CD4-positive, alpha-beta T cell treated with Interleukin-2 at 100 ng/mL for 4 hours (primary cell): Measurements from ENCODE around the gene ELF1.
A peak's percentile ranks its signal among the peaks of the same experiment; 100 is the strongest.
"Not testable (repeated sequence)": the region's sequence is repeated elsewhere in the genome, so short reads cannot be mapped to it uniquely, and the experiment has no call there.

Experiments
- DNase-seq: peaks from one replicate; pipeline ENCODE4 v3.0.0-alpha.2; 2020; ENCODE audit warnings: low spot score

The ELF1 gene

DNA sequence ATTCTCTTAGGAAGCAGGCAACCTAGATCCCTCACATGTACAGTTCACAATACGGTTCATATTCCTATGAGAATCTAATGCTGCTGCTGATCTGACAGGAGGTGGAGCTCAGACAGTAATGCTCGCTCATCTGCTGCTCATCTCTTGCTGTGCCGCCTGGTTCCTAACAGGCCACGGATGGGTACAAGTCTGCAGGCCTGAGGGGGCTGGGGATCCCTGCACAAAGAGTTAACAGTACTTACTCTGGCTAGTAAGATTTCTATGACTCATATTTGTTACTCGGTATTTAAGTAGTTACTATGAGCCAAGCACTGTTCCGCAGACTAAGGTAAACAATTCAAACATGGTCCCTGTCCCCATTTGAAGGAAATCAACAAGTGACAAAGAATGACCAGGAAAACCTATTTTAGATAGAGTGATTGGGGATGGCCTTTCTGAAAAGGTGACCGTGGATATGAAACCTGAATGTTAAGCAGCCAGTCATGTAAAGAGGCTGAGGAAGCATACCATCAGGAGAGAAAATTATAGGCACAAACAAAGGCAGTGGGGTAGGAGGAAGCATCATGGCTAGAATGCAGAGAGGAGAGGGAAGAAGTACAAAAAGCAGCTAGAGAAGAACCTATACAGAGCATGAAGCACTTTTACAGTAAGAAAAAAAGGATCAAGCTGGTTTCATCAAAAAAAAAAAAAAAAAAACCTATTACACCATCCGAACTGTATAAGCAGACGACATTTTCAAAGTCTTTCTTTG is 21.6 kb upstream of the ELF1 start:
- no peak for DNase-seq

DNA sequence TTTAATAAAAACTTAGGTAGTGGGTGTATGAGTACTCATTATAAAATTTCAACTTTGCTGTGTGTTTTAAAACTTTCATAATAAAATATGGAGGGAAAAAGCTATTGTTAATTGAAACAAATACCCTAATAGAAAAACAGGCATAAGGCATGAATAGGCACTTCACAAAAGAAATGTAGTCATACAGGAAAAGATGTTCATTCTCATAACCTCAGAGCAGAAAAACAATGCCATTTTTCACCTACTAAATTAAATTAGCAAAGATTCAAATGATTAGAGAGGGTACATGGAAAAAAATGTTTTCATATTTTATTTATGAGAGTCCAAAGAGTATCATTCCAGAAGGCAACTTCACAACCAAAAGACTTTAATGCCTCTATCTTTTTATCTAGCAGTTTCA is 20.6 kb upstream of the ELF1 start:
- no peak for DNase-seq

DNA sequence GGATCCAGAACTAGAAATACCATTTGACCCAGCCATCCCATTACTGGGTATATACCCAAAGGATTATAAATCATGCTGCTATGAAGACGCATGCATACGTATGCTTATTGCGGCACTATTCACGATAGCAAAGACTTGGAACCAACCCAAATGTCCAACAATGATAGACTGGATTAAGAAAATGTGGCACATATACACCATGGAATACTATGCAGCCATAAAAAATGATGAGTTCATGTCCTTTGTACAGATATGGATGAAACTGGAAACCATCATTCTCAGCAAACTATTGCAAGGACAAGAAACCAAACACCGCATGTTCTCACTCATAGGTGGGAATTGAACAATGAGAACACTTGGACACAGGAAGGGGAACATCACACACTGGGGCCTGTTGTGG is 17.4 kb upstream of the ELF1 start:
- not testable (repeated sequence) for DNase-seq

- DNase-seq: no peak
Observed at GRCh38 chr13:41034881-41035280, 15.8 kb upstream of the ELF1 start.

- no peak for DNase-seq
Observed at GRCh38 chr13:41034382-41034781, 15.3 kb upstream of the ELF1 start.

DNA sequence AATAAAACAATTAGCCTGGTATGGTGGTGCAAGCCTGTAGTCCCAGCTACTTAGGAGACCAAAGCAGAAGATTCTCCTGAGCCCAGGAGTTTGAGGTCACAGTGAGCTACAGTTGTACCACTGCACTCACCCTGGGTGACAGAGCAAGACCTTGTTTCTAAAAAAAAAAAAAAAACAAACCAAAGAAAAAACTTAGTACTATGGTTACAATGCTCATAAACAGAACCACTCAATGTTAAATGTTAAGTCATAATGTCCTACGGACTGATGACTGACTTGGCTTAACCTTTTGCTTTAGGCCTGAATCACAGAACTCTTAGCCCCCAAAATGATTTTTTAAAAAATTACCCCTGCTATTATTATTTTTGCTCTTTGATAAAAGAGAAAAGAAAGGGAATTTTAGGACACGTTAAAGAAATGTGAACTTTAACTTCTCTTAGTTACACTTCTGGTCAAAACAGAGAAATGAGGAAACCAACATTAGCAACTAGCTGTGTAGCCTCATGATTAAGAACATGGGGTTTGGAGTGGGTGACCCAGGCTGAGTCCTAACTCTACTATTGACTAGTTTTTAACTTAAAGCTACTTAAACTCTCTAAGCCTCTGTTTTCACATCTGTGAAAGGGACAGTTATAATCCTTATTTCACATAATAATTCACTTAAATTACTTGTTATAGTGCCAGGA is 13.7 kb upstream of the ELF1 start:
- no peak for DNase-seq

GRCh38 chr13:41029629-41030028 is 10.5 kb upstream of the ELF1 start:
- peak; percentile 43 for DNase-seq

- no peak for DNase-seq
Observed at GRCh38 chr13:41028051-41028450, 8.9 kb upstream of the ELF1 start.

DNA sequence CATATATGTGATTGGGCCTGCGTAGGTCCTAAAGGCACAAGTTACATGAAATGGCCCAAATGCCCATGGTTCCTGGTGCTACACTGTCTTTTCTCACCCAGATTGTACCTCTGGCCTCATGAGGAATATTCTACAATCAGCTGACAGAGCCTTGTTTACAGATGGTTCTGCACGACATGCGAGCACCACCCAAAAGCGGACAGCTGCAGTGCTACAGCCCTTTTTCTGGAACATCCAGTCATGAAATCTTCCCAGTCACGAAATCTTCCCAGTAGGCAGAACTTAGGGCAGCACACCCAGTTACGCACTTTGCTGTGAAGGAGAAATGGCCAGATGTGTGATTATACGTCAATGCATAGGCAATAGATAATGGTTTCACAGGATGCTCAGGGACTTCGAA is 7.7 kb upstream of the ELF1 start:
- no peak for DNase-seq

DNA sequence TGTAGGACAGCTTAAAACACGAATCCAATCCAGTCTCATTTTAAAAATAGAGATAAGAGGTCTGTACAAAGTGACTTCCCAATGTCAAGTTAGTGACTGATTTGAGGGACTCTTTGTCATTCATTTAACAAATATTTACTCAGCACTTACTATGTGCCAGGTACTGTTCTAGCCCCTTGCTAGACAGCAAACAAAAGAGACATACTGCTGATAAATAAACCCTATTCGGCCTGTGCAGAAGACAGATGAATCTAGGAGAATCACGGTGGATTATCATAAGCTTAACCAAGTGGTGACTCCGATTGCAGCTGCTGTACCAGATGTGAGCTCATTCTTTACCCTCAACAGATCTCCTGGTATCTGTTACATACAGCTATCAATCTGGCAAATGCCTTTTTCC is 6.4 kb upstream of the ELF1 start:
- no peak for DNase-seq

- no peak for DNase-seq
Observed at GRCh38 chr13:41019578-41020347, 647 bp upstream of the ELF1 start.

GRCh38 chr13:41018602-41018948 is 541 bp downstream of the ELF1 start:
- DNase-seq: no peak

DNA sequence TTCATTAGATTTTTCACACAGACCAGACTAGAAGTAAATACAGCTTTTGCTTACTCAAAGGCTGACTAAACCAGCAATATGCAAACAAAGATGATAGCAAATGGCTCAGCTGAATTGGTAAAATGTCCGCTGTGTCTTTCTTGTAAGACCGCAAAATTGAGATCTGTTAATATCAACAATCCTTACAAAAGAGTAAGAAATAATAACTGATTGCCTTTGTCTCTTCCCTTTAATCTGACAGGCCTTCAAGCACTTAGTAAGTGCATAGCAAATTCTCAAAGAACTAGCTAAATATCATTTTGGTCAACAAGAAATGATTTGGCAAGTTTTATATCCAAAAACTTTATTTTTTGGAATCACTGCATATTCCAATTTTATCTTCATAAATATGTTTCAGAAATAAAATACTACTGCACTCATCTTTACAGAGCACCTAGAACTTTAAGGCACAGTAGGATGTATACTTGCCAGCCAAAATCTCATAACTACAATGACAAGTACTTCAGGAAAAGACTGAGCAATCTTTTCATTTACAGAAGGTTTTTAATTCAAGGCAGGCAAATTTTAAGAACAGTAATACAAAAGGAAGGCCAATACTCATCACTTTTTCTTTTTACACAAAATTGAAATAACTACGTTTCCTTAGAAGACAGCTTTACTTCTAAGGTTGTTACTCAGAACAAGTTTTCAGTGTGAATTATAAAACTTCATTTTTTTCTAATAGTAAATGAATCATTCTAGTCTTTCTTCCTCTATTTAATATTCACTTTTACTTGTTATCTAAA is 1.1 kb downstream of the ELF1 start:
- DNase-seq: peak; percentile 55

GRCh38 chr13:41017159-41017558 is 2.0 kb downstream of the ELF1 start:
- peak; percentile 33 for DNase-seq

- DNase-seq: no peak
Observed at GRCh38 chr13:41015920-41016319, 3.2 kb downstream of the ELF1 start.

GRCh38 chr13:41013835-41014234 is 5.3 kb downstream of the ELF1 start:
- DNase-seq: no peak

- no peak for DNase-seq
Observed at GRCh38 chr13:41012536-41012935, 6.6 kb downstream of the ELF1 start.

DNA sequence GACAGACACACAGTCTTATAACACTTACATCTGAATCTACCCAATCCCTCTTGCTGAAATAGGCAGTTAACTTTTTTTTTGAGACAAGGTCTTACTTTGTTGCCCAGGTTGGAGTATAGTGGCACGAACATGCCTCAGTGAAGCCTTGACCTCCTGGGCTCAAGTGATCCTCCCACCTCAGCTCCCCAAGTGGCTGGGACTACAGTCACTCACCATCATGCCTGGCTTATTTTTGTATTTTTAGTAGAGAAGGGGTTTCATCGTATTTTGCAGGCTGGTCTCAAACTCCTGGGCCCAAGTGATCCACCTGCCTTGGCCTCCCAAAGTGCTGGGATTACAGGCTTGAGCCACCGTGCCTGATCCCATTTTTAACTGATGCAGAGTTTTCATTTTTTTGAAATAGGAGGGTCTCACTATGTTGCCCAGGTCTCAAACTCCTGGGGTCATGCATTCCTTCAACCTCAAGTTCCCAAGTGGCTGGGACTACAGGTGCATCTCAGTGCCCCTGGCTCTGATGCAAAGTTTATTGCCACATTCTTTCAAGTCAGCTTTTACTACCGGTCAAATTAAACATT is 7.6 kb downstream of the ELF1 start:
- no peak for DNase-seq

DNA sequence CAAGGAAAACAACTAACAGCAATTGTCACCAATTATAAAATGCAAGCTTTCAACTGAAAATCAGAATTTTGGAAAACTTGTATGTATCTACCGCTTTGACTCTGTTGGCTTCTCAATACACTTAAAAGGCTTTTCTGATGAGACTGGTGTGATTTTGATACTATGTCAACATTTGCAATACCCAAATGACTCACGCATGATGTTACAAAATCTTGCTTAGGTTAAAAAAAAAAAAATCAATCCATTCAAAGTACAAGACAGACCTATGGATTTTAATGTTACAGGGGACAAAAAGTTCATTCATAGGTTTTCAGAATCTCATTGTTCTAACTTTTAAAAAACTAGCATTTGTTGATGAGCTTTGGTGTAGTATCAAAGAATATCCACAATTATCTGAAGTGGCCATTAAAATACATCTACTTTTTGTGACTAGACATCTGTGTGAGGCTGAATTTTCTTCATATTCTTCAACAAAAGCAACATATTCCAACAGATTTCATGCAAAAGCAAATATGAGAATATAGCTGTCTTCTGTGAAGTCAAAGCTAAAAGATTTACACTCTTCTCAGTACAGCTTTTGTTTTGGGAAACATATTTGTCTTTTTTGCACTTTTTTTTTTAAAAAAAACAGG is 10.7 kb downstream of the ELF1 start:
- peak; percentile 42 for DNase-seq

DNA sequence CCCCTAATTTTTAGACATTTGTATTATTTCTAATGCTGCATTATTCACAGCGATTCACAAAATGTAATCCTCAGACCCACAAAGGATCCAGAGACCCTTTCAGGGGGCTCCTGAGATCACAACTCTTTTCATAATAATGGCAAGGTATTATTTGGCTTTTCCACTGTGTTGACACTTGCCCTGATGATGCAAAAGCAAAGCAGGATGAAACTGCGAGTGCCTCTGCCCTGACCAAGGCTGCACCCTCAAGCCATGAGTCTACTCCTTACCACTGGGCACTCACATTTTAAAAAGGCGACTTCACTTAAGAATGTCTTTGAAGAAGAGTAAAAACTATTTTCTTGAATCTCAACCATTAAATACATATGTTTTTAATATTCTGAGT is 11.4 kb downstream of the ELF1 start:
- no peak for DNase-seq

DNA sequence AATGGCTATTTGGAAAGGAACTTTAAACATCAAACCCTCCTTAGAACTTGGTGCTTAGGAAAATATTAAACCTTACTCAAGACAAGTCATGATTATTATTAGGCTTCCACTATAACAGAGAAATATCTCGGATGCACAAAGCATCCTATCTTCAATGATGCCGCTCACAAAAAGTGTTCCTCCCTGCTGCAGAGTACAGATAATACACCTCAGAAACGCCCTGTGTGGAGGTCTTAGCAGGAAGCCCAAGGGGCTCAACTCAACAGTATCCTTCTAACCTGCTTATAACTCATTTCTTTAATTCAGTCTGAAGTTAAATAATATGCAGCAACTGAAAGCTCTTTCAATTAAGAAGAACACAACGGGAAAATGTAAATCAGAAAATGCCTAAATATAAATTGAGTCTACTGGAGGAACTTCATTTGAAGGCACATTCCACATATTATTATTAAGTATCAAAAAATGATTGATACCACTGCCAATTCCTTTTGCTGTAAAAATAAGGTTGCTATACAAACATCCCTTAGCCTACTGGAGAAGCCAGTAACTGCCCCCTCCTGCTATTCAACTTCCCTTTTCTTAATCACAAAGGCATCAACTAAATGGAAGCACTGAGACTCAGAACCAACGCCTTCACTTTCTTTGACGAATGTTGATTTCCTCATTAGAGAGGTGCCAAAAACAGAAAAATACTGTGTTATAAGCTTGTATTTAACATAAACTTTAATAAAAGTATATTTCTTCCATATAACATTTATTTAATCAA is 12.0 kb downstream of the ELF1 start:
- no peak for DNase-seq
